Loucy (cell line): ENCODE measurements around the gene TEX19.

Source experiments
- CTCF ChIP-seq: fragments of 200-600 bp; sonication (generic); conservative IDR thresholded peaks from 2 replicates; pipeline ENCODE4 v1.5.1; 2014; ENCODE audit warnings: mild to moderate bottlenecking, antibody characterized with exemption, low read length
- EZH2phosphoT487 ChIP-seq: fragments of 200-600 bp; IDR thresholded peaks from 2 replicates; pipeline ENCODE4 v1.6.1; 2018; ENCODE audit warnings: antibody characterized with exemption, mild to moderate bottlenecking, moderate library complexity, borderline replicate concordance

GRCh38 chr17:82311971-82312370 is 47.1 kb upstream of the TEX19 start:
- no peak for TF ChIP-seq CTCF
- TF ChIP-seq EZH2phosphoT487: no peak
